ENCODE measurements around the gene PTGDS. TPM values are rescaled to one million over a fixed set of nuclear protein-coding genes. Genes with fewer than 3 reads are reported as not detected.

The PTGDS gene
- total RNA-seq, 1 donor from 2014 or later: not detected

DNA sequence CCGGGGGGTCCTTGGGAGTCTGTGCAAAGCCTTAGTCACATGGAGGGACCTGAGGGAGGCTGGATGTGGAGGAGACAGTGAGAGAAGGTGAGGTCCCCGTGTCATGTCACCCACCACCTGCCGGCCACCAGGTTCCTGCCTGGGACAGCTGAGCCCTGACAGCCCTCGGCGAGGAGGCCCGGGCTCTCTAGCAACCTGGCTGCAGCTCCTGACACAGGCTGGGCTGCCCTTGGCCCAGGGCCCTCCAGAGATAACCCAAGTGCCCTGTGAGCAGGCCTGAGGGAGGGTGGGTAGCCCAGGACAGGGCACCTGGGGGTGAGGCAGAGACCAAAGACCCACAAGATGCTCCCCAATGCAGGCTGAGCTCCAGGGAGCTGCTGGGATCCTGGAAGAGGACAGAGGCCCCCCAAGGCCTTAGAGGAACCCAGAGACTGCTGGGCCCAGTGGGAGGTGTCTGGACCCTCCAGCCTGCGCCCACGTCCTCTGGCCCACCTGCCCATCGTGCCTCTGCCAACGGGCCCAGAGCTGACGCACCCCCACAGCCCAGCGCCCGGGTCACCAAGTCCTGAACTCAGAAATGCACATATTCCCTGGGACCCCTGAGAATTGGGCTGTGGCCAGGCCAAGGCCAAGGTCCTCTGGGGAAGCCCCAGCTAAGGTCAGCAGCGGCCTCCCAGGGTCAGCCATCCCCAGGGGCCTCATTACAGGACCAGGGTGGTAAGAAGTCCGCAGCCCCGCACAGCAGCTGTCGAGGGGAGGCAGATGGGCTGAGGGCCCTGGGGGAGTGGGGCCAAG, 8.8 kb upstream of the PTGDS start:
- Mint-ChIP-seq H3K4me1 (ENCODE audit: unreplicated experiment) (no peaks in the 10 kb centered on the region), H3K36me3 (ENCODE audit: low read depth, unreplicated experiment) (no peaks in the 10 kb centered on the region), H3K9me3 (ENCODE audit: unreplicated experiment) (no peaks in the 10 kb centered on the region), H3K27ac (ENCODE audit: unreplicated experiment) (no peak overlapping the region), H3K27me3 (ENCODE audit: unreplicated experiment) (peaks cover 6% of the 10 kb centered on the region), H3K4me3 (ENCODE audit: unreplicated experiment) (no peak overlapping the region)
- DNase-seq (ENCODE audit: low spot score): no peak
- TF ChIP-seq, protein P1, sequence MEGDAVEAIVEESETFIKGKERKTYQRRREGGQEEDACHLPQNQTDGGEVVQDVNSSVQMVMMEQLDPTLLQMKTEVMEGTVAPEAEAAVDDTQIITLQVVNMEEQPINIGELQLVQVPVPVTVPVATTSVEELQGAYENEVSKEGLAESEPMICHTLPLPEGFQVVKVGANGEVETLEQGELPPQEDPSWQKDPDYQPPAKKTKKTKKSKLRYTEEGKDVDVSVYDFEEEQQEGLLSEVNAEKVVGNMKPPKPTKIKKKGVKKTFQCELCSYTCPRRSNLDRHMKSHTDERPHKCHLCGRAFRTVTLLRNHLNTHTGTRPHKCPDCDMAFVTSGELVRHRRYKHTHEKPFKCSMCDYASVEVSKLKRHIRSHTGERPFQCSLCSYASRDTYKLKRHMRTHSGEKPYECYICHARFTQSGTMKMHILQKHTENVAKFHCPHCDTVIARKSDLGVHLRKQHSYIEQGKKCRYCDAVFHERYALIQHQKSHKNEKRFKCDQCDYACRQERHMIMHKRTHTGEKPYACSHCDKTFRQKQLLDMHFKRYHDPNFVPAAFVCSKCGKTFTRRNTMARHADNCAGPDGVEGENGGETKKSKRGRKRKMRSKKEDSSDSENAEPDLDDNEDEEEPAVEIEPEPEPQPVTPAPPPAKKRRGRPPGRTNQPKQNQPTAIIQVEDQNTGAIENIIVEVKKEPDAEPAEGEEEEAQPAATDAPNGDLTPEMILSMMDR (IDR thresholded peaks at IDR 0.05; ENCODE audit: unreplicated experiment): no peak

DNA sequence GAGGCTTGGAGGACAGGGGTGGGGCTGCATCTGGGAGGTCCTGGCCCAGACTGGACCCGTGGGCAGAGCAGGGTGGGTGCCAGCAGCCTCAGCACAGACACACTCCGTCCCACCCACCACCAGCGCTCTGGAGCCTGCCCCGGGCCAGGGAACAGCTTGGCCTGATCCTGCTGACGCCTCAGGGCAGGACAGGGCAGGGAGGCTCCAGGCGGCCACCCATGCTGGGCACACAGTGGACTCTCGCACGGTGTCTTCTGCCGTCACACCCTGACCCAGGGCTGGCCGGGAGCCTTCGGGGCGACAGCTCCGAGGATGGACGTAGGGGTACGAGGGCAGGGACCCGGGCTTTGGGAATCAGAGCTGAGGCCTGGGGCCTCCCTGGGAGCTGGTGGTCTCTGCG, 8.2 kb upstream of the PTGDS start:
- H3K9me3 Mint-ChIP-seq (ENCODE audit: unreplicated experiment): no peaks in the 10 kb centered on the region
- no peak overlapping the region for H3K4me3 Mint-ChIP-seq (ENCODE audit: unreplicated experiment)
- no peak for DNase-seq (ENCODE audit: low spot score)
- TF ChIP-seq, protein P1 (IDR thresholded peaks at IDR 0.05; ENCODE audit: unreplicated experiment): no peak
- peaks cover 6% of the 10 kb centered on the region for H3K27me3 Mint-ChIP-seq (ENCODE audit: unreplicated experiment)
- H3K36me3 Mint-ChIP-seq (ENCODE audit: low read depth, unreplicated experiment): no peaks in the 10 kb centered on the region
- no peaks in the 10 kb centered on the region for H3K4me1 Mint-ChIP-seq (ENCODE audit: unreplicated experiment)
- H3K27ac Mint-ChIP-seq (ENCODE audit: unreplicated experiment): no peak overlapping the region

DNA sequence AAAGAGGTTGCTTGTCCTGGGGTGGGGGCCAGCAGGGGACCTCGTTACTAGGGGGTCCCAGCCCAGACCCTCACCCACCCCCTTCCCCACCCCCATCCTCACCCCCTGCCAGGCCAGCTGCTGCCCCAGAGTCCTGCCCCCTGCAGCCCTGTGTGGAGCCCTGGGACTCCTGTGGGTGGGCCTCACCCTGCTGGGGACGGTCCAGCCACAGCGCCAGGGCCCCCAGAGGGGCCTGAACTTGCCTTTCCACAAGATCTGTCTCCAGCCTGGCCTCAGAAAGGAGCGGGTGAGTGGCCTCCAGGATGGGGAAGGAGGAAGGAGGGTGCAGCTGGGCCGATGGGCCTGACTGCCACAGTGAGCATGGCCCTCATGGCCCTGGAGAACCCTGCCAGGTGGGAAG, 7.5 kb upstream of the PTGDS start:
- Mint-ChIP-seq H3K9me3 (ENCODE audit: unreplicated experiment) (no peaks in the 10 kb centered on the region), H3K4me3 (ENCODE audit: unreplicated experiment) (no peak overlapping the region), H3K27ac (ENCODE audit: unreplicated experiment) (no peak overlapping the region), H3K4me1 (ENCODE audit: unreplicated experiment) (no peaks in the 10 kb centered on the region), H3K36me3 (ENCODE audit: low read depth, unreplicated experiment) (no peaks in the 10 kb centered on the region), H3K27me3 (ENCODE audit: unreplicated experiment) (peaks cover 6% of the 10 kb centered on the region)
- no peak for DNase-seq (ENCODE audit: low spot score)
- TF ChIP-seq, protein P1 (IDR thresholded peaks at IDR 0.05; ENCODE audit: unreplicated experiment): no peak

DNA sequence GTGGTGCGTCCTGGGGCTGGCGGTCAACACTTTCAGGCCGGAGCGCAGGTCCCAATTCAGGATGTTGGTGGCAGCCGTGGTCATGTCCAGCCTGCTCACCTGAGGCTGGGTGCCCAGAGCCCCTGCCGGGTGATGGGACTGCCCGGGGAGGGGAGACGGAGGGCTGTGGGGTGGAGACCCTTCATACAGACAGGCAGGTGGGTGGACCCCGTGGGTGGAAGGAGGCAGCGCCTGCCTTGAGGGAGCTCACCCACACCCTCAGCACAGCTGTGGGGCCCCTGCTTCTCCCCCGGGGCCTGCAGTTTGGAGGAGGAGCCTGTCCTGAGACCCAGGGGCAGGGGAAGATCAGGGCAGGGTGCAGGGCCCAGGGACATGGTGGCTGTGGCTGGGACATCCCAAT, 6.9 kb upstream of the PTGDS start:
- no peak for DNase-seq (ENCODE audit: low spot score)
- TF ChIP-seq, protein P1 (IDR thresholded peaks at IDR 0.05; ENCODE audit: unreplicated experiment): no peak
- peaks cover 5% of the 10 kb centered on the region for H3K27me3 Mint-ChIP-seq (ENCODE audit: unreplicated experiment)
- H3K9me3 Mint-ChIP-seq (ENCODE audit: unreplicated experiment): no peaks in the 10 kb centered on the region
- no peaks in the 10 kb centered on the region for H3K4me1 Mint-ChIP-seq (ENCODE audit: unreplicated experiment)
- no peak overlapping the region for H3K27ac Mint-ChIP-seq (ENCODE audit: unreplicated experiment)
- H3K4me3 Mint-ChIP-seq (ENCODE audit: unreplicated experiment): no peak overlapping the region
- H3K36me3 Mint-ChIP-seq (ENCODE audit: low read depth, unreplicated experiment): no peaks in the 10 kb centered on the region

DNA sequence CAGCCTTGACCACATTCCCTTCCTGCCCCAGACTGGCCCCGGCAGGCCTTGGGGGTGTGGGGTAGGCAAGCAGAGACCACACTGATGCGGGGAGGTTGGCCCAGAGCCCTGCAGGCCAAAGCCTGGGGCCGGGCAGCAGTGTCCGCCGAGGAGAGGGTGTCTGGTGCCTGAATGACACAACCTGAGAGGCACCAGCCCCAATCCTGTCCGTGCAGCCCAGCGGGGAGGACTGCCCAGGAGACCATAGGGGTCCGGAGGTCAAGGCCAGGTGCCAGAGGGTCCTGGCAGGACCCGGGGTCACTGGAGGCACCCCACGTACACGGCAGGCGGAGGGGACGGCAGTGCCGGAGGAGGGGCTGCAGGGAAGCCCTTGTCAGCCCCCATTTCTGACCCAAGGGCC, 5.6 kb upstream of the PTGDS start:
- no peak overlapping the region for H3K4me3 Mint-ChIP-seq (ENCODE audit: unreplicated experiment)
- TF ChIP-seq, protein P1 (IDR thresholded peaks at IDR 0.05; ENCODE audit: unreplicated experiment): no peak
- no peaks in the 10 kb centered on the region for H3K36me3 Mint-ChIP-seq (ENCODE audit: low read depth, unreplicated experiment)
- no peaks in the 10 kb centered on the region for H3K9me3 Mint-ChIP-seq (ENCODE audit: unreplicated experiment)
- no peak for DNase-seq (ENCODE audit: low spot score)
- H3K27ac Mint-ChIP-seq (ENCODE audit: unreplicated experiment): no peak overlapping the region
- no peaks in the 10 kb centered on the region for H3K4me1 Mint-ChIP-seq (ENCODE audit: unreplicated experiment)
- no peaks in the 10 kb centered on the region for H3K27me3 Mint-ChIP-seq (ENCODE audit: unreplicated experiment)
